K562 treated with DMSO at 1 percent for 4 hours (cell line): ENCODE data around the gene RTN4RL1. TPM values are rescaled to one million over a fixed set of nuclear protein-coding genes. Genes with fewer than 3 reads are reported as not detected.

ENCODE experiments used
- total RNA-seq: library from RNA; unstranded; fragments of 300-600 nt; gene quantifications from 2 replicates; pipeline ENCODE4 v1.2.3, GENCODE V29; 2022; ENCODE audit not compliant: insufficient read depth

The RTN4RL1 gene, protein sequence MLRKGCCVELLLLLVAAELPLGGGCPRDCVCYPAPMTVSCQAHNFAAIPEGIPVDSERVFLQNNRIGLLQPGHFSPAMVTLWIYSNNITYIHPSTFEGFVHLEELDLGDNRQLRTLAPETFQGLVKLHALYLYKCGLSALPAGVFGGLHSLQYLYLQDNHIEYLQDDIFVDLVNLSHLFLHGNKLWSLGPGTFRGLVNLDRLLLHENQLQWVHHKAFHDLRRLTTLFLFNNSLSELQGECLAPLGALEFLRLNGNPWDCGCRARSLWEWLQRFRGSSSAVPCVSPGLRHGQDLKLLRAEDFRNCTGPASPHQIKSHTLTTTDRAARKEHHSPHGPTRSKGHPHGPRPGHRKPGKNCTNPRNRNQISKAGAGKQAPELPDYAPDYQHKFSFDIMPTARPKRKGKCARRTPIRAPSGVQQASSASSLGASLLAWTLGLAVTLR
- total RNA-seq, result not detected in 2 replicates

DNA sequence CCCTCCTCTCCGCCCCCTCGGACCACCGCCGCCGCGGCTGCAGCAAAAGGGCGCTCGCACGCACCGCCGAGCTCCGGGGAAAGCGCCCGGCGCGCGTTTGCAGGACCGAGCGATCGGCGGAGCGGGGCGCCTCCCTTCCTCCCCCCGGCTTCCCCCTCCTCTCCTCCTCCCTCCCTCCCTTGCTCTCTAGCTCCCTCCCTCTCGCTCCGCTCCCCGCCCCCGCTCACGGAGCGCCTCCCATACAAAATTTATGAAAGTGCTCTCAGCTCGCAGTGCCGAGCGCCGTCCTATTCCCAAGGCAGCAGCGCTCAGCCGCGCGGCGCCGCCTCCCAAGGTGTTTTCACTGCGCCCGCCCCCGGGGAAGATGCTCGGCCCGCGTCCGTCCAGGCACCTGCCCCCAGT, at the start of gene RTN4RL1:
Gene RTN4RL1, minus strand, starts transcription at position 115 of the 402 bp plus-strand sequence. CDS start 469 bp downstream, outside the sequence.

DNA sequence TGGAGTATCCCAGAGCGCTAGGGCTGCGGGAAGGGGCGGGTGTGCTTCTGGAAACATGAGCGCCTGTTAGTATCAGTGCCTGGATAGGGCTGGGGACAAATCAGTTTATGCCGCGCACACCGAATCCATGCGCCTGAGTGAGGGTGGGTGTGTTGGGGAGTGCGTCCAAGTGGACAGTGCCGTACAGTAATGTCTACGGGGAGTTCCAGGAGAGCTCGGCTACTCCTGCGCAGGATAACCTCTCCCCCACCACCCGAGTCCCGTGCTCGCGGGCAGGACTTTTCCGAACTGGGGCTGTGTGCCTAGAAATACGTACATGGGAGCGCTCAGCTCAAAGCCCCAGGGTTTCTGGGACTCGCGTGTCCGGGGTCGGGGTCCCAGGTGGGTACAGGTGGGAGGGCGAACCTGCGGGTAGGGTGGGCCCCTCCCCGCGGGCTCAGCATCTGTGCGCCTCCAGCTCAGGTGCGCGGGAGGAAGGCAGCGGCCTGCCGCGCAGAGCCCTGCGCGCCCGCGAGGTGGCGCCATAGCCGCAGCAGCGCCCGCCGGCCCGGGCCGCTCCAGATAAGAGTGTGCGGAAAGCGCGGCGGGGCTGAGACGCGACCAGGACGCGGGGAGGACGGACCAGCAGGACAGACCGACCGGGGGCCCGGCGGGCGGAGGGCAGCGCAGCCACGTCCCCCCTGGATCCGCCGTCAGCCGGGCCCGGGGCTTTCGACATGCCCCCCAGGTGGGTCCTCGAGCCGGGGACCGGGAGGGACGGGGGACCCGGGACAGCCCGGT, 29.6 kb upstream of the RTN4RL1 start, which contains the start of gene HIC1:
Gene HIC1, plus strand, starts transcription at position 592 of the 780 bp plus-strand sequence. CDS start 1,588 bp downstream, outside the sequence.

DNA sequence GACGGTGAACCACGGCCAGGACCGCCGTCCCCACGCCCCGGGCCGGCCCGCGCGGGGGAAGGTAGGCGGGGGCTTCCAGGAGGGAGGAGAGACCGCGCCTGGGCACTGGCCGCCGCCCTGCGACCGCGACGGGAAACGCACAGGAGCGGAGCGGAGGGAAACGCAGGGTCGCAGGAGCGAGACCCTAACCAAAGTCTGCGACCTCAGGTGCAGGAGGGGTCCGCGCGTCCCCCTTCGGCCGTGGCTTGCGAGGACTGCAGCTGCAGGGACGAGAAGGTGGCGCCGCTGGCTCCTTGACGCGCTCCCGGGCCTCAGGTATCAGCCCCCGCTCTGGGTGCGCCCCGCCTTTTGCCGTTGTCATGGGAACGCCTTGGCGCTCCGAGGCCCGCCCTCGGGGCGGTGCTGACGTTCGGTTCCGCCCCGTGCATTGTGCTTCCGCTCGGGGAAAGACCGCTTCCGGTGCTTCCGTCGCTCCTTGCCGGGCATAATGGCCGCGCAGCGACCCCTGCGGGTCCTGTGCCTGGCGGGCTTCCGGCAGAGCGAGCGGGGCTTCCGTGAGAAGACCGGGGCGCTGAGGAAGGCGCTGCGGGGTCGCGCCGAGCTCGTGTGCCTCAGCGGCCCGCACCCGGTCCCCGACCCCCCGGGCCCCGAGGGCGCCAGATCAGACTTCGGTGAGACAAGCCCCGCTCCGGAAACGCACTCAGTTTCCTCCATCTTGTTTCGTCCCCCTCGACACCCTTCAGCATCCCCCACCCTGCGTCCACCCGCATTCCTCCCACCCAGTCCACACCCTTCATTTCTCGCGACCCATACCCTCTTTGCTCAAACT, 16.6 kb upstream of the RTN4RL1 start, which contains the start of gene OVCA2:
Gene OVCA2, plus strand, starts transcription at position 462 of the 829 bp plus-strand sequence. Its CDS starts 26 bp downstream, at position 488.

DNA sequence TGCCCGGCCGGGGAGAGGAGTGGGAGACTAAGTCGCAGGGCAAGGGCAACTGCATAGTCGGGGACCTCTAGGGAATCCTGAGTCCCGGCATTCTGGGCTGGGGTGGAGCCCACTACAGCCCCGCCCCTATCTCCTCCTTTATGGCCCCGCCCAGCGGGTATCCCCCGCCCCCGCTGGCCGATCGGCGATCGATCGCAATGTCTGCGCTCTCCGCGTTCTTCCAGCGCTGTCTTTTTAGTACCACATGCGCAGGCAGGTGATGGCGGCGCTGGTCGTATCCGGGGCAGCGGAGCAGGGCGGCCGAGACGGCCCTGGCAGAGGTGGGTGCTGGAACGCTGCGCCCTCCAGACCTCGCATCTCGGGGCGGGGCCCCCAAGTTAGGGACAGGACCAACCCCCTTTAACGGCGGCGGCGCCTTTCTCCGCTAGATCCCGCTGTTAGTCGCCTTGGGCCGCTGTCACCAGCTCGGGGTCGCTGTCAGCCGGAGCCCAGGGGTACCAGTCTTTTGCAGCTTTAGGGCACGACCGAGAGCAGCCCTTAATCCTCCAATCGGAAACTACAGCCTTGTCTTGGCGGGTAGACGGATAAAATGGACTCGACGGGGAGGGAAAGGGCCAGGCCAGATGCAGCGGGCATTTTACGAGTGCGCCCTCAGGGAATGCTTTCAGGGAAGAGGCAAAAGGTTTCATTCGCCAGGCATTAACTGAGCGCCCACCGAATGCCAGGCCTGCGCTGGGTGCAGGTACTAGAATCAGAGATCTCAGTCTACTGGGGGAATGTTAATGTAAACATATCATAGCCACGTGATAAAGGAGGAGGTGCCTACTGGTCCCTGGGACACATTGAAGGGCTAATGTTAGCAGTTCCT, 5.0 kb upstream of the RTN4RL1 start, which contains the start of gene DPH1:
Gene DPH1, plus strand, starts transcription at position 243 of the 868 bp plus-strand sequence. Its CDS starts 17 bp downstream, at position 260.

Other genes with a start within 250 kb of the RTN4RL1 start
- gene SMYD4, start 195.4 kb downstream of the RTN4RL1 start, total RNA-seq, result 8.8 and 8.9 TPM in 2 replicates
- gene RPA1, start 195.3 kb downstream of the RTN4RL1 start, total RNA-seq, result 38.3 and 40.6 TPM in 2 replicates
- 17.7 and 21.1 TPM in 2 replicates for gene DPH1, start 4.8 kb upstream of the RTN4RL1 start, total RNA-seq
- gene OVCA2, start 16.7 kb upstream of the RTN4RL1 start, total RNA-seq, result 17.4 and 34.9 TPM in 2 replicates
- gene HIC1, start 29.8 kb upstream of the RTN4RL1 start, total RNA-seq, result 0.73 TPM in 1 of 2 replicates, not detected in the other